ENCODE results near the gene ZSWIM3. TPM values are rescaled to one million over a fixed set of nuclear protein-coding genes. Genes with fewer than 3 reads are reported as not detected.
"Not testable (repeated sequence)": the region's sequence is repeated elsewhere in the genome, so short reads cannot be mapped to it uniquely, and the experiment has no call there.

Gene ZSWIM3
- polyA plus RNA-seq, 3 donors = 5.1 to 5.5 (median 5.2) TPM

- no peak for DNase-seq (ENCODE audit: extremely low read depth in 1 of 11, low read depth in 9 of 11, low spot score in 4 of 11)
These were observed 8.3 kb upstream of the ZSWIM3 start for GRCh38 chr20:45848969-45849582.

- DNase-seq (ENCODE audit: extremely low read depth in 1 of 11, low read depth in 9 of 11, low spot score in 4 of 11) = no peak
These were observed 7.2 kb upstream of the ZSWIM3 start for GRCh38 chr20:45850238-45850637.

GRCh38 chr20:45850926-45851325 lies 6.5 kb upstream of the ZSWIM3 start:
- no peak for DNase-seq (ENCODE audit: extremely low read depth in 1 of 11, low read depth in 9 of 11, low spot score in 4 of 11)

- DNase-seq (ENCODE audit: extremely low read depth in 1 of 11, low read depth in 9 of 11, low spot score in 4 of 11) = no peak
These were observed 5.9 kb upstream of the ZSWIM3 start for GRCh38 chr20:45851501-45851900.

- no peak for DNase-seq (ENCODE audit: extremely low read depth in 1 of 11, low read depth in 9 of 11, low spot score in 4 of 11)
These were observed 5.1 kb upstream of the ZSWIM3 start for GRCh38 chr20:45852326-45852725.

- DNase-seq (ENCODE audit: extremely low read depth in 1 of 11, low read depth in 9 of 11, low spot score in 4 of 11) = no peak
These were observed 3.9 kb upstream of the ZSWIM3 start for GRCh38 chr20:45853484-45853883.

GRCh38 chr20:45857882-45858216 lies 435 bp downstream of the ZSWIM3 start:
- DNase-seq (ENCODE audit: extremely low read depth in 1 of 11, low read depth in 9 of 11, low spot score in 4 of 11) = no peak

GRCh38 chr20:45859916-45860315 lies 2.5 kb downstream of the ZSWIM3 start:
- peak in 3 of 11 donors; percentile 24 to 38 (median 29) for DNase-seq (ENCODE audit: extremely low read depth in 1 of 11, low read depth in 9 of 11, low spot score in 4 of 11)

GRCh38 chr20:45860560-45861220 lies 3.3 kb downstream of the ZSWIM3 start:
- no peak for DNase-seq (ENCODE audit: extremely low read depth in 1 of 11, low read depth in 9 of 11, low spot score in 4 of 11)

GRCh38 chr20:45861221-45862075 lies 4.0 kb downstream of the ZSWIM3 start:
- no peak for DNase-seq (ENCODE audit: extremely low read depth in 1 of 11, low read depth in 9 of 11, low spot score in 4 of 11)

GRCh38 chr20:45863543-45864470 lies 6.4 kb downstream of the ZSWIM3 start:
- no peak for DNase-seq (ENCODE audit: extremely low read depth in 1 of 11, low read depth in 9 of 11, low spot score in 4 of 11)

- no peak for DNase-seq (ENCODE audit: extremely low read depth in 1 of 11, low read depth in 9 of 11, low spot score in 4 of 11)
These were observed 9.0 kb downstream of the ZSWIM3 start for GRCh38 chr20:45866454-45866853.

- DNase-seq (ENCODE audit: extremely low read depth in 1 of 11, low read depth in 9 of 11, low spot score in 4 of 11) = no peak
These were observed 9.9 kb downstream of the ZSWIM3 start for GRCh38 chr20:45867136-45867818.

- no peak for DNase-seq (ENCODE audit: extremely low read depth in 1 of 11, low read depth in 9 of 11, low spot score in 4 of 11)
These were observed 10.4 kb downstream of the ZSWIM3 start for GRCh38 chr20:45867819-45868176.

GRCh38 chr20:45872626-45873025 lies 15.2 kb downstream of the ZSWIM3 start:
- DNase-seq (ENCODE audit: extremely low read depth in 1 of 11, low read depth in 9 of 11, low spot score in 4 of 11) = no peak

- DNase-seq (ENCODE audit: extremely low read depth in 1 of 11, low read depth in 9 of 11, low spot score in 4 of 11) = no peak
These were observed 16.1 kb downstream of the ZSWIM3 start for GRCh38 chr20:45873409-45874103.

GRCh38 chr20:45874104-45874481 lies 16.7 kb downstream of the ZSWIM3 start:
- not testable (repeated sequence) for DNase-seq (ENCODE audit: extremely low read depth in 1 of 11, low read depth in 9 of 11, low spot score in 4 of 11)

- no peak for DNase-seq (ENCODE audit: extremely low read depth in 1 of 11, low read depth in 9 of 11, low spot score in 4 of 11)
These were observed 17.2 kb downstream of the ZSWIM3 start for GRCh38 chr20:45874576-45874975.

Measured in renal cortex interstitium (tissue), 11 donors.